Measurements from ENCODE around the gene SERPINB6. TPM values are rescaled to one million over a fixed set of nuclear protein-coding genes. Genes with fewer than 3 reads are reported as not detected.
A peak's percentile ranks its signal among the peaks of the same experiment; 100 is the strongest.

The SERPINB6 gene
- total and polyA plus RNA-seq, 9 of the 15 experiments (the other 6 are each of a cell fraction or from before 2014, with no cell fraction given), result 86.6 to 211 (median 143) TPM

DNA sequence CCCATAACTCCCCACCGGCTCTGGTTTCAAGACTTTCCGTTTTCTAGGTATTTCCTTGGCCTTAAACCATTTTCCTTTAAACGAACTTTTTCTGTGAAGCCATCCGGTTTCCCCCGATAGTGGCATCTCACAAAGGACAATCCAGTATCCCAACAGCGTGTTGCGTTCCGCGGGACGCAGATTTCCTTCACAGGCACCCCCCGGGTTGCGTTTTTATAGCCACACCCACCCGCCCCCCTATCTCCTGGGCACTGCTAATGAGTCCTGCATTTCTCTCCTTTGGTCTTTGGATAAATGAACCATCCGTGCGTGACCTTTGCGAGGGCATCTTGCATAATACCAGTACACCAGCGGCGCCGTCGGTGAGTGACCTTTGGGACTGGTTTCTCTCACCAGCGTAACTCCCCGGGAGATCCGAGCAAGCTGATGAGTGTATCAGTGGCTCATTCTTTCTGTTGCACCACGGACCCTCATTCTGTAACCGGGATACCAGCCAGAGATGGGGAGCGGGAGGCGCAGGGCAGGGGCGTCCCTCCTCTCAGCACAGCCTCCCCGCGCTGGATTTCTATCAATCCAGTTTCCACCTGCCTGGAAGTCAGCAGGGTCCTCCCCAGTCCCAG, 27.7 kb upstream of the SERPINB6 start (continued):
- TF ChIP-seq, protein P1, sequence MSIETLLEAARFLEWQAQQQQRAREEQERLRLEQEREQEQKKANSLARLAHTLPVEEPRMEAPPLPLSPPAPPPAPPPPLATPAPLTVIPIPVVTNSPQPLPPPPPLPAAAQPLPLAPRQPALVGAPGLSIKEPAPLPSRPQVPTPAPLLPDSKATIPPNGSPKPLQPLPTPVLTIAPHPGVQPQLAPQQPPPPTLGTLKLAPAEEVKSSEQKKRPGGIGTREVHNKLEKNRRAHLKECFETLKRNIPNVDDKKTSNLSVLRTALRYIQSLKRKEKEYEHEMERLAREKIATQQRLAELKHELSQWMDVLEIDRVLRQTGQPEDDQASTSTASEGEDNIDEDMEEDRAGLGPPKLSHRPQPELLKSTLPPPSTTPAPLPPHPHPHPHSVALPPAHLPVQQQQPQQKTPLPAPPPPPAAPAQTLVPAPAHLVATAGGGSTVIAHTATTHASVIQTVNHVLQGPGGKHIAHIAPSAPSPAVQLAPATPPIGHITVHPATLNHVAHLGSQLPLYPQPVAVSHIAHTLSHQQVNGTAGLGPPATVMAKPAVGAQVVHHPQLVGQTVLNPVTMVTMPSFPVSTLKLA (conservative IDR thresholded peaks at IDR 0.05), result peak in 1 of 2 experiments; percentile 12; a peak in 1 of 4 replicates
- TF ChIP-seq SIN3A (IDR thresholded peaks at IDR 0.05; ENCODE audit: borderline replicate concordance in 2 of 2, control insufficient read depth in 1 of 2, low read depth in 2 of 2, low read length in 2 of 2) (peak in 1 of 2 experiments; percentile 19; a peak in 2 of 4 replicates), ZNF431 (CRISPR knock-in tag; IDR thresholded peaks at IDR 0.05) (0 out of 2 replicates have a peak, but pooled peaks have one; percentile 31), MAFG (tag; conservative IDR thresholded peaks at IDR 0.05) (no peak), ESRRA (IDR thresholded peaks at IDR 0.05; ENCODE audit: borderline replicate concordance, low read depth) (peak; percentile 70), PTRF (tag; IDR thresholded peaks at IDR 0.05) (no peak), GTF2F1 (IDR thresholded peaks at IDR 0.05; ENCODE audit: low read depth, low read length) (no peak), MYNN (IDR thresholded peaks at IDR 0.05) (0 out of 2 replicates have a peak, but pooled peaks have one; percentile 30), MYNN (CRISPR knock-in tag; IDR thresholded peaks at IDR 0.05) (no peak), PURB (CRISPR knock-in tag; IDR thresholded peaks at IDR 0.05; ENCODE audit: low read depth) (no peak), ZNF143 (CRISPR knock-in tag; IDR thresholded peaks at IDR 0.05) (no peak), CBFA2T3 (IDR thresholded peaks at IDR 0.05) (0 out of 2 replicates have a peak, but pooled peaks have one; percentile 8), SIN3B (IDR thresholded peaks at IDR 0.05; ENCODE audit: low read depth) (no peak), KDM2B (CRISPR knock-in tag; IDR thresholded peaks at IDR 0.05) (peak; percentile 82), ARID1B (IDR thresholded peaks at IDR 0.05) (0 out of 2 replicates have a peak, but pooled peaks have one; percentile 6), CBFA2T2 (conservative IDR thresholded peaks at IDR 0.05) (no peak), CXXC5 (CRISPR knock-in tag; IDR thresholded peaks at IDR 0.05) (peak; percentile 35; the same call in 1 of the 2 replicates), TCF3 (CRISPR knock-in tag; IDR thresholded peaks at IDR 0.05) (no peak)
- TF ChIP-seq, protein P2, sequence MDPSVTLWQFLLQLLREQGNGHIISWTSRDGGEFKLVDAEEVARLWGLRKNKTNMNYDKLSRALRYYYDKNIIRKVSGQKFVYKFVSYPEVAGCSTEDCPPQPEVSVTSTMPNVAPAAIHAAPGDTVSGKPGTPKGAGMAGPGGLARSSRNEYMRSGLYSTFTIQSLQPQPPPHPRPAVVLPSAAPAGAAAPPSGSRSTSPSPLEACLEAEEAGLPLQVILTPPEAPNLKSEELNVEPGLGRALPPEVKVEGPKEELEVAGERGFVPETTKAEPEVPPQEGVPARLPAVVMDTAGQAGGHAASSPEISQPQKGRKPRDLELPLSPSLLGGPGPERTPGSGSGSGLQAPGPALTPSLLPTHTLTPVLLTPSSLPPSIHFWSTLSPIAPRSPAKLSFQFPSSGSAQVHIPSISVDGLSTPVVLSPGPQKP (CRISPR knock-in tag; IDR thresholded peaks at IDR 0.05), result no peak
- TF ChIP-seq, protein P3, sequence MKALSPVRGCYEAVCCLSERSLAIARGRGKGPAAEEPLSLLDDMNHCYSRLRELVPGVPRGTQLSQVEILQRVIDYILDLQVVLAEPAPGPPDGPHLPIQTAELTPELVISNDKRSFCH (CRISPR knock-in tag; IDR thresholded peaks at IDR 0.05), result no peak
- TF ChIP-seq, protein P3 (tag; IDR thresholded peaks at IDR 0.05), result peak; percentile 97
- TF ChIP-seq, protein P4, sequence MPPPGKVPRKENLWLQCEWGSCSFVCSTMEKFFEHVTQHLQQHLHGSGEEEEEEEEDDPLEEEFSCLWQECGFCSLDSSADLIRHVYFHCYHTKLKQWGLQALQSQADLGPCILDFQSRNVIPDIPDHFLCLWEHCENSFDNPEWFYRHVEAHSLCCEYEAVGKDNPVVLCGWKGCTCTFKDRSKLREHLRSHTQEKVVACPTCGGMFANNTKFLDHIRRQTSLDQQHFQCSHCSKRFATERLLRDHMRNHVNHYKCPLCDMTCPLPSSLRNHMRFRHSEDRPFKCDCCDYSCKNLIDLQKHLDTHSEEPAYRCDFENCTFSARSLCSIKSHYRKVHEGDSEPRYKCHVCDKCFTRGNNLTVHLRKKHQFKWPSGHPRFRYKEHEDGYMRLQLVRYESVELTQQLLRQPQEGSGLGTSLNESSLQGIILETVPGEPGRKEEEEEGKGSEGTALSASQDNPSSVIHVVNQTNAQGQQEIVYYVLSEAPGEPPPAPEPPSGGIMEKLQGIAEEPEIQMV (tag; conservative IDR thresholded peaks at IDR 0.05; ENCODE audit: low read depth), result no peak
- TF ChIP-seq, protein P5, sequence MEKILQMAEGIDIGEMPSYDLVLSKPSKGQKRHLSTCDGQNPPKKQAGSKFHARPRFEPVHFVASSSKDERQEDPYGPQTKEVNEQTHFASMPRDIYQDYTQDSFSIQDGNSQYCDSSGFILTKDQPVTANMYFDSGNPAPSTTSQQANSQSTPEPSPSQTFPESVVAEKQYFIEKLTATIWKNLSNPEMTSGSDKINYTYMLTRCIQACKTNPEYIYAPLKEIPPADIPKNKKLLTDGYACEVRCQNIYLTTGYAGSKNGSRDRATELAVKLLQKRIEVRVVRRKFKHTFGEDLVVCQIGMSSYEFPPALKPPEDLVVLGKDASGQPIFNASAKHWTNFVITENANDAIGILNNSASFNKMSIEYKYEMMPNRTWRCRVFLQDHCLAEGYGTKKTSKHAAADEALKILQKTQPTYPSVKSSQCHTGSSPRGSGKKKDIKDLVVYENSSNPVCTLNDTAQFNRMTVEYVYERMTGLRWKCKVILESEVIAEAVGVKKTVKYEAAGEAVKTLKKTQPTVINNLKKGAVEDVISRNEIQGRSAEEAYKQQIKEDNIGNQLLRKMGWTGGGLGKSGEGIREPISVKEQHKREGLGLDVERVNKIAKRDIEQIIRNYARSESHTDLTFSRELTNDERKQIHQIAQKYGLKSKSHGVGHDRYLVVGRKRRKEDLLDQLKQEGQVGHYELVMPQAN (IDR thresholded peaks at IDR 0.05; ENCODE audit: borderline replicate concordance), result peak; percentile 43; the same call in 1 of the 2 replicates

Measured in K562 (cell line).